Mesenchymal stem cell (in vitro differentiated cells and primary cell): ENCODE results near the gene KCNG2.
A peak's percentile ranks its signal among the peaks of the same experiment; 100 is the strongest.

Source experiments
- DNase-seq: peaks from one replicate; pipeline ENCODE4 v3.0.0-alpha.2; 2013
- H2AFZ ChIP-seq: one replicate; pipeline ENCODE4 v1.6.1; 2013; ENCODE audit warnings: low read depth, mild to moderate bottlenecking, control low read depth, inconsistent platforms, low read length, moderate library complexity
- H2AK5ac ChIP-seq: 2 replicates; pipeline ENCODE4 v1.6.1; 2013; ENCODE audit warnings: low read length, moderate library complexity, mild to moderate bottlenecking, inconsistent platforms; ENCODE audit not compliant: severe bottlenecking
- H2BK120ac ChIP-seq: one replicate; pipeline ENCODE4 v1.6.1; 2013; ENCODE audit warnings: low read depth, mild to moderate bottlenecking, inconsistent platforms, low read length, moderate library complexity
- H2BK12ac ChIP-seq, 2 experiments: one replicate each; pipeline ENCODE4 v1.6.1; 2013; ENCODE audit warnings: inconsistent platforms in 2 of 2, low read length in 2 of 2, mild to moderate bottlenecking in 2 of 2, moderate library complexity in 2 of 2, control low read depth in 1 of 2
- H2BK15ac ChIP-seq: one replicate; pipeline ENCODE4 v1.6.1; 2013; ENCODE audit warnings: mild to moderate bottlenecking, low read depth, inconsistent platforms; ENCODE audit not compliant: poor library complexity, severe bottlenecking
- H2BK5ac ChIP-seq: 2 replicates; pipeline ENCODE4 v1.6.1; 2013; ENCODE audit warnings: low read depth, mild to moderate bottlenecking, low read length, control low read depth, inconsistent platforms; ENCODE audit not compliant: poor library complexity, severe bottlenecking
- H3K14ac ChIP-seq, 2 experiments: one replicate each; pipeline ENCODE4 v1.6.1; 2013; ENCODE audit warnings: inconsistent platforms in 2 of 2, low read length in 2 of 2, control low read depth in 1 of 2, mild to moderate bottlenecking in 1 of 2, moderate library complexity in 1 of 2
- H3K18ac ChIP-seq, 2 experiments: one replicate each; pipeline ENCODE4 v1.6.1; 2013; ENCODE audit warnings: inconsistent platforms in 2 of 2, low read length in 2 of 2, control low read depth in 1 of 2, low read depth in 1 of 2, mild to moderate bottlenecking in 1 of 2
- H3K23ac ChIP-seq, 2 experiments: one replicate each; pipeline ENCODE4 v1.6.1; 2013; ENCODE audit warnings: inconsistent platforms in 2 of 2, low read length in 2 of 2, mild to moderate bottlenecking in 2 of 2, moderate library complexity in 2 of 2, control low read depth in 1 of 2
- H3K27ac ChIP-seq: 2 replicates; pipeline ENCODE4 v1.5.1; 2013; ENCODE audit warnings: mild to moderate bottlenecking, moderate library complexity, low read length, control low read depth, inconsistent platforms; ENCODE audit not compliant: poor library complexity, severe bottlenecking
- H3K27me3 ChIP-seq, 2 experiments: 2 replicates each; pipeline versions ENCODE4 v1.6.1 to v1.7.0; 2013; ENCODE audit warnings: low read length in 2 of 2, mild to moderate bottlenecking in 2 of 2, moderate library complexity in 2 of 2, control low read depth in 1 of 2, inconsistent platforms in 1 of 2; ENCODE audit not compliant: control insufficient read depth in 1 of 2, insufficient read depth in 1 of 2
- H3K36me3 ChIP-seq, 2 experiments: 2 replicates each; pipeline versions ENCODE4 v1.6.1 to v1.7.0; 2013; ENCODE audit warnings: low read length in 2 of 2, control low read depth in 1 of 2, inconsistent platforms in 1 of 2, low read depth in 1 of 2, mild to moderate bottlenecking in 1 of 2; ENCODE audit not compliant: insufficient read depth in 2 of 2, control insufficient read depth in 1 of 2
- H3K4ac ChIP-seq, 2 experiments: one replicate each; pipeline ENCODE4 v1.6.1; 2013; ENCODE audit warnings: inconsistent platforms in 2 of 2, low read length in 2 of 2, mild to moderate bottlenecking in 2 of 2, moderate library complexity in 2 of 2, control low read depth in 1 of 2, low read depth in 1 of 2
- H3K4me1 ChIP-seq: 2 replicates; pipeline ENCODE4 v1.6.1; 2013; ENCODE audit warnings: low read depth, low read length, control low read depth; ENCODE audit not compliant: control insufficient read depth, insufficient read depth
- H3K4me2 ChIP-seq: 2 replicates; pipeline ENCODE4 v1.6.1; 2013; ENCODE audit warnings: low read length, mild to moderate bottlenecking, inconsistent platforms; ENCODE audit not compliant: poor library complexity, severe bottlenecking
- H3K4me3 ChIP-seq, 2 experiments: 2 replicates each; pipeline versions ENCODE4 v1.5.1 to v1.7.0; 2013; ENCODE audit warnings: low read length in 2 of 2, mild to moderate bottlenecking in 2 of 2, control low read depth in 1 of 2, low read depth in 1 of 2; ENCODE audit not compliant: insufficient read depth in 1 of 2
- H3K79me1 ChIP-seq: replicated peaks from 2 replicates; pipeline ENCODE4 v1.6.1; 2013; ENCODE audit warnings: mild to moderate bottlenecking, control low read depth, low read length, inconsistent platforms; ENCODE audit not compliant: poor library complexity, severe bottlenecking
- H3K9ac ChIP-seq: 2 replicates; pipeline ENCODE4 v1.7.0; 2013; ENCODE audit warnings: mild to moderate bottlenecking, low read length, moderate library complexity
- H3K9me3 ChIP-seq: 2 replicates; pipeline ENCODE4 v1.7.0; 2013; ENCODE audit warnings: mild to moderate bottlenecking, low read length; ENCODE audit not compliant: control insufficient read depth
- H4K8ac ChIP-seq: one replicate; pipeline ENCODE4 v1.6.1; 2013; ENCODE audit warnings: inconsistent platforms, mild to moderate bottlenecking, low read length, moderate library complexity
- H4K91ac ChIP-seq: one replicate; pipeline ENCODE4 v1.6.1; 2013; ENCODE audit warnings: mild to moderate bottlenecking, low read length, inconsistent platforms
- WGBS: methylation state at CpG from one replicate; pipeline ENCODE4 v1.1.7; 2013; ENCODE audit warnings: mixed read lengths; 5-methylcytosine and 5-hydroxymethylcytosine counted together

KCNG2 gene

DNA sequence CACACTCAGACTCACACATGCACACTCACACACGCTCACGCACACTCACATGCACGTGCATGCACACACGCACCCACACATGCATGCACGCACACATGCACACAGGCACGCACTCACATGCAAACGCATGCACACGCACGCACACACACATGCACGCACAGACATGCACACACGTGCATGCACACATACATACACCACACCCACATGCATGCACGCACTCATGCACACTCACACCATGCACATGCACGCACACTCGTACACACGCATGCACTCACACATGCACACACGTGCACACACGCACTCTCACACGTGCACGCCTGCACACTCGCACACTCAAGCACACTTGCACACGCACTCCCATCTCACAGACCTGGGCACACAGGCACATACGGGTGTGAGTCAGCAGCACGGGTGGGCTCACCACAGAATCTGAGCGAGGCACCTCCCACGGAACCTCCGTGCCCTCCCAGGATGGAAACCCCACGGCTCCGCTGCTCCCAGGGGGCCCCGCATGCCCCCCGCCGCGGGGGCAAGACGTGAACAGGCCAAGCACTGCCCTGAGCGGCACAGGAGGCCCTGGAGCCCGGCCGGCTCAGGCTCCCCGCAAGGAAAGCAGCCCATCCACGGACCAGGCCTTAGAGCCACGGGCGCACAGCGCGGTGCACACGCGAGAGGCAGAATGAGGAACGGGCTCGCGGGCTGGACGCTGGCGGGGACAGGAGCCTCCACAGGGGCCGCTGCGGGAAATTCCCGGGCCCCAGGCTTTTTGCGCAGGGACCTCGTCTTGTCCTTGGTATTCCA is 8.4 kb upstream of the KCNG2 start:
- Histone ChIP-seq H4K91ac (peak overlapping the region; percentile 23), H3K79me1 (no peaks in the 10 kb centered on the region), H3K36me3 (no peaks in the 10 kb centered on the region), H3K23ac (no peak overlapping the region), H2BK5ac (no peak overlapping the region), H3K9me3 (no peaks in the 10 kb centered on the region), H2AK5ac (no peak overlapping the region), H3K4me2 (no peak overlapping the region), H3K9ac (no peak overlapping the region), H2BK15ac (no peak overlapping the region), H3K27me3 (peaks cover 47 to 65% of the 10 kb centered on the region in 2 experiments), H3K18ac (no peak overlapping the region), H3K4ac (no peak overlapping the region), H2AFZ (no peak overlapping the region), H2BK12ac (no peak overlapping the region), H3K27ac (no peak overlapping the region), H4K8ac (no peak overlapping the region), H3K14ac (peak overlapping the region in 1 of 2 experiments; percentile 0), H3K4me3 (no peak overlapping the region), H3K4me1 (peaks cover 24% of the 10 kb centered on the region), H2BK120ac (no peak overlapping the region)
- WGBS = 95% methylated on average over 54 of the region's 54 CpGs
- DNase-seq = no peak

DNA sequence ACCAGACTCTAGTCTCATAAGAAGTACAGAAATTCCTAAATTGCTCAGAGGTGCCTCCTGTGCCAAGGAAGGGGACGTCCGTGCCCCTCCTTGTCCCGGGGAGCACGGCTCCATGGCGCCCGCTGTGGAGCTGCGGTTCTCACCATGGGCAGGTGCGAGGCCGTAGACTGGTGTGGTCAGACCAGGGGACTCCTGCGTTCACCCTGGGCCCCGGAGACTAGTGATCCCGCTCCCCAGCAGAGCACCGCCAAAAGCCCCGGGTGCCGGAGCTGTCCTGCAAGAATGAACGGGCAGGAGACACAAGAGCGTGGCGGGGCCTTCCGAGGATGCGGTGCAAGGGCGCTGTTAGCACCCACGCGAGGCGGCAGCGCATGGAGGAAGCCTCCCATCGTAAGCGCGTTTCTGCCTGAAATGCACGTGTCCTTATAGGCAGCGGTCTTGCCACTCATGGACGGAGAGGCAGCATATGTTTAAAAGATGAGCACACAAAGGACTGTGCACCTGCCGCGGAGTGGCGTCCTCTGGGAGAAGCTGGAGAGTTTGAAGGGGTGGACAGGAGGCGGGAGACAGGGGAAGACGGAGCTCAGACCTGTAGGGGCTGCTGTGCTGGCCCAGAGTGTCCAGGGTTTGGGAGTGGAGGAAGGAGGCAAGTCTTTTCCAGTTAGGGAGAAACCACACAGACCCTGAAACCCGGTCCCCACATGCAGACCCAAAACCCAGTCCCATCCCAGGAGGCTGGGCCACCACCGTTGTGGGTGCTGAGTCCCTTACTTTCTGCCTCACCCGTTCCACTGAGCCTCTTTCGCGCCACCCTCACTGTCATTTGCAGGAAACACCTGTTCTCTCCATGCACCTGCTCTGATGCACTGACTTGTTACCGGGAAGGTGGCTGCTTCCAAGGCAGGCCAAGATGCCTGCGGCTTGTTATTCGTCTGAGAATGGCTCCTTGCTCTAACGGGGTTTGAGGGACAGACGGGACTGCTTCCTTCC is 7.5 kb upstream of the KCNG2 start:
- Histone ChIP-seq H4K91ac (no peak overlapping the region), H3K14ac (no peak overlapping the region), H3K23ac (no peak overlapping the region), H3K4me1 (peaks cover 24% of the 10 kb centered on the region), H2BK5ac (no peak overlapping the region), H2BK15ac (no peak overlapping the region), H3K4ac (no peak overlapping the region), H3K18ac (no peak overlapping the region), H3K4me3 (no peak overlapping the region), H3K79me1 (no peaks in the 10 kb centered on the region), H3K4me2 (no peak overlapping the region), H2BK12ac (no peak overlapping the region), H3K9me3 (no peaks in the 10 kb centered on the region), H2BK120ac (no peak overlapping the region), H4K8ac (no peak overlapping the region), H3K9ac (no peak overlapping the region), H2AK5ac (no peak overlapping the region), H2AFZ (no peak overlapping the region), H3K36me3 (no peaks in the 10 kb centered on the region), H3K27me3 (peaks cover 46 to 62% of the 10 kb centered on the region in 2 experiments), H3K27ac (no peak overlapping the region)
- no peak for DNase-seq
- 91% methylated on average over 46 of the region's 46 CpGs for WGBS

DNA sequence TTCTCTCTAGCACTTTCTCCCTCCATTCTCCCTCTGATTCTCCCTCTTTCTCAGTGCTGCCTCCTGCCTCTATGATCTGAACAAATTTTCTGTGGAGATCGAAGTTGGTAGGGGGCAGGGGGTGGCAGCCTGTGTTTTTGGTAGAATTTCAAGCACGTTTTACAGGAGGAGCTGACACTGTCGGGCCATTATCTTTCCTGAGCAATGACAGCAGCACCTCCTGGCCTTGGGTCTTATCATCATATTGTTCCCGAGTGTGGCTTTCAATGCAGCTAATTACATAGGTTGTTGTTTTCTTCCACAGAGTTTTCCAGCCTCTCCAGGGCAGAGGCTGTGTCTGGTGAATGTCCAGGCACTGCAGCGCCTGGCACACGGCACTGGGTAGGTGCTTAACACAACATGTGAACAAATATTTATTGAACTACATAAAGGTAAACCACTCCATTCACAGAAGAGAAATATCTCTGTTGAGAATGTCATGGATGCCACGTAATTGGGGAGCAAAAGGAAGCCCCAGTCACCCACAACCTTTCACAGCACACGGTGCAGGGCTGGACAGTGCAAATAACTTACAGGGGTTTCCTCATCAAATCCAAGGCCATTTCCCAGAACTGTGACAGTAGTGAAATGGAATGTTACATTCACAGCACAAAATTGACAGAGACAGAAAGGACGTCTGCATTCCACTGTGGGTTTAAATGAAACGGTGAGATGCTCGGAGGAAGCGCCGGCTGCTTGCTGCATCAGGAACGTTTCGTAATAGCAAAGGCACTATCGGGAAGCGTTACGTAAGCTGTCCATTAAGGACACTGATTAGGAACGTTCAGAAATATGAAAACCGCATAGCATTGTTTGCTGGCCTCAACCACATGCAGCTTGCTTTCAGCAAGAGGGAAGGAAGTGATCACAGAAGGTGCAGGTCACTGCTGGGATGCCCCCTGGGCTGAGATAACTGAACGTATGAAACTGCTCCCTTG is 6.5 kb upstream of the KCNG2 start:
- H3K9ac ChIP-seq = peak overlapping the region; percentile 40
- peak overlapping the region; percentile 20 for H2AK5ac ChIP-seq
- no peaks in the 10 kb centered on the region for H3K36me3 ChIP-seq
- no peak overlapping the region for H4K8ac ChIP-seq
- peak overlapping the region in 1 of 2 experiments; percentile 56 for H3K4me3 ChIP-seq
- no peak overlapping the region for H2BK15ac ChIP-seq
- no peak overlapping the region for H2BK5ac ChIP-seq
- no peak overlapping the region for H3K14ac ChIP-seq
- no peak overlapping the region for H3K23ac ChIP-seq
- DNase-seq = peak; percentile 96
- H3K4me2 ChIP-seq = peak overlapping the region; percentile 51
- no peaks in the 10 kb centered on the region for H3K79me1 ChIP-seq
- H2AFZ ChIP-seq = no peak overlapping the region
- WGBS = 37% methylated on average over 21 of the region's 21 CpGs
- H3K18ac ChIP-seq = no peak overlapping the region
- no peak overlapping the region for H4K91ac ChIP-seq
- H3K4ac ChIP-seq = no peak overlapping the region
- peaks cover 24% of the 10 kb centered on the region for H3K4me1 ChIP-seq
- no peaks in the 10 kb centered on the region for H3K9me3 ChIP-seq
- H3K27ac ChIP-seq = peak overlapping the region; percentile 16
- H3K27me3 ChIP-seq = peaks cover 44 to 61% of the 10 kb centered on the region in 2 experiments
- no peak overlapping the region for H2BK12ac ChIP-seq
- H2BK120ac ChIP-seq = no peak overlapping the region
